Fibroblast of mammary gland (primary cell): ENCODE data around the gene EVA1C.

Experiments
- DNase-seq: peaks from one replicate; pipeline ENCODE4 v3.0.0-alpha.2; 2010; ENCODE audit warnings: low read depth
- H3K4me3 ChIP-seq: 2 replicates; pipeline ENCODE4 v1.5.1; 2011; ENCODE audit warnings: low read depth, mild to moderate bottlenecking, low read length, moderate library complexity; ENCODE audit not compliant: control insufficient read depth
- TF ChIP-seq, protein P1 (sequence below): conservative IDR thresholded peaks from 2 replicates; pipeline ENCODE4 v1.5.1; 2011; ENCODE audit warnings: low read depth, low read length, inconsistent platforms; ENCODE audit not compliant: control insufficient read depth, insufficient read depth

The EVA1C gene

DNA sequence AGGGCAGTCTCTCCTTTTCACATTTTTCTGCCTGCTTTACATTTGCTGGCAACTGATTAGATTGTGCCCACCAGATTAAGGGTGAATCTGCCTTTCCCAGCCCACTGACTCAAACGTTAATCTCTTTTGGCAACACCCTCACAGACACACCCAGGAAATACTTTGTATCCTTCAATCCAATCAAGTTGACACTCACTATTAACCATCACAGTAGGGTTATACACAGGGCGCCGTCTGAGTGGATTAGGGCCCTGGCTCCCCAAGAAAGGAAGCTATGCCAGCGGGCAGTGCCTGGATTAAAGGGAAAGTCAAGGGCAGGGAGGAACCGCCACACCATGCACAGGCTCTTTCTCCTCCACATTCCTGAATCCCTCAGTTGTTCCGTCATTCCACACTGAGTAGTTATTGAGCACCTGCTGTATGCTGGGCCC, 56.2 kb downstream of the EVA1C start:
- no peak overlapping the region for H3K4me3 ChIP-seq
- TF ChIP-seq, protein P1, sequence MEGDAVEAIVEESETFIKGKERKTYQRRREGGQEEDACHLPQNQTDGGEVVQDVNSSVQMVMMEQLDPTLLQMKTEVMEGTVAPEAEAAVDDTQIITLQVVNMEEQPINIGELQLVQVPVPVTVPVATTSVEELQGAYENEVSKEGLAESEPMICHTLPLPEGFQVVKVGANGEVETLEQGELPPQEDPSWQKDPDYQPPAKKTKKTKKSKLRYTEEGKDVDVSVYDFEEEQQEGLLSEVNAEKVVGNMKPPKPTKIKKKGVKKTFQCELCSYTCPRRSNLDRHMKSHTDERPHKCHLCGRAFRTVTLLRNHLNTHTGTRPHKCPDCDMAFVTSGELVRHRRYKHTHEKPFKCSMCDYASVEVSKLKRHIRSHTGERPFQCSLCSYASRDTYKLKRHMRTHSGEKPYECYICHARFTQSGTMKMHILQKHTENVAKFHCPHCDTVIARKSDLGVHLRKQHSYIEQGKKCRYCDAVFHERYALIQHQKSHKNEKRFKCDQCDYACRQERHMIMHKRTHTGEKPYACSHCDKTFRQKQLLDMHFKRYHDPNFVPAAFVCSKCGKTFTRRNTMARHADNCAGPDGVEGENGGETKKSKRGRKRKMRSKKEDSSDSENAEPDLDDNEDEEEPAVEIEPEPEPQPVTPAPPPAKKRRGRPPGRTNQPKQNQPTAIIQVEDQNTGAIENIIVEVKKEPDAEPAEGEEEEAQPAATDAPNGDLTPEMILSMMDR: no peak
- no peak for DNase-seq

DNA sequence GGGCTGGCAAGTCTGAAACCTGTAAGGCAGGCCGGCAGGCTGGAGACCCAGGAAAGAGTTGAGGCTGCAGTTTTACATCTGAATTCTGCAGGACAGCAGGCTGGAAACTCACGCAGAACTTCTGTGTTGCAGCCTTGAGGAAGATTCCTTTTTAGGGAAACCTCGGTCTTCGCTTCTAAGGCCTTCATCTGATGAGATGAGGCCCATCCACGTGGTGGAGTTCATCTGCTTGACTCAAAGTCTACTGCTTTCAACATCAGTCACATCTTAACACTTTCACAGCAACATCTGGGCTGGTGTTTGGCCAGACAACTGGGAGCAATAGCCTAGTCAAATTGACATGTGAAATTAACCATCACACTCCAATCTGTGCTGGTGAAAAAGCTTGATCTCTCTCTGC, 57.1 kb downstream of the EVA1C start:
- H3K4me3 ChIP-seq: no peak overlapping the region
- TF ChIP-seq, protein P1: no peak
- no peak for DNase-seq

DNA sequence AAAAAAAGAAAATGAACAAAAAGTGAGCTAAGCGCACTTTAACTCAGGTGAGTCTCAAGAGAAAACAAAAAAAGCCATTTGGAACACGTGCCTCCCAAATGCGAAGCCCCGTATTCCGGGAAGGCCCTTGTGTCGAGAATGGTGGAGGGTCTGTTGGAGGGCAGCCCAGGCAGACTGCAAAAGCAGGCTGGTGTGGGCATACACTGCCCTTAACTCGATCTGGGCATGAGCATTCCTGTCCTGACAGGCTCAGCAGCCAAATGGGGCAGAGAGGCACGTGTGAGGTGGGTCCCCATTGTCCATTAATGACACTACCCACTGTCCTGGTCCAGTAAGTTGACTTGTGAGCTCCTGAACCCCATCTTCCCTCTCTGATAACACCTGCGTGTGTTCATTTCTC, 57.7 kb downstream of the EVA1C start:
- no peak for DNase-seq
- H3K4me3 ChIP-seq: no peak overlapping the region
- TF ChIP-seq, protein P1: no peak

DNA sequence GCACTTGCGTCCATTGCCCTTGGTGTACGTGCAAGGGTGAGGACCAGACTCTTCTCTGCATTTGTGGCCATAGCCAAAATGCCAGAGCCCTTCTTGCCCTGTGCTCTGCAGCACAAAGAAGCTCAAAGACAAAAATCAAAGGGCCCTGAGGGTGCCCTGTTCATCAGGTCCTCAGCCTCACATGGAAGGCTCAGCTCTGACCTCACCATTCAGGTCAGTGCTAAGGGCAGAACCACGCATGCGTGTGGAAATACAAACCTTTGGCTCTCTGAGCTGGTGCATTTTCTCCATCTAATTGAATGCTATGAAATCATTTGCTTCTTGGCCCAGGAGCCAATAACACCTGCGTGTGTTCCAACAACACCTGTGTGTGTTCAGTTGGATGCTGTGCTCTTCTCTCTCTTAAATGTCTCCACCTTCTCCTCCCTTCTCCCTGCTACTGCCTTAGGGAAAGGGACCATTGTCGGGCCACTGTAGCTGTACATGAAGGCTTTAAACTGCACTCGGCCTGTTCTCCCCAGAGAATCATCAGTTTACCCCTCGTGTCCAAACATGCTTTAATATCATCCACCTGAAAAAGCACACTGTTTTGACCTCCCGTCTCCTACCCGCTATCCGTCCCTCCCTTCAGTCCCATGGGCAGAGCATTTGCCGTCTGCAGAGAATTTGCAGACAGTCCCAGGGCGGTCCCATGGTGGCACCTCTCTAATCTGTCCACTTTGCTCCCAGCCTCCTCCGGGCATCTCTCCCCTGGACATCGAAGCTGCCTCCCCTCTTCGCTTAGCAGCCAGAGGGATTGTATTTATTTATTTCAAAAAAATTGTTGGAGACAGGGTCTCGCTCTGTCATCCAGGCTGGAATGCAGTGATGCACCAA, 60.6 kb downstream of the EVA1C start:
- no peak overlapping the region for H3K4me3 ChIP-seq

DNA sequence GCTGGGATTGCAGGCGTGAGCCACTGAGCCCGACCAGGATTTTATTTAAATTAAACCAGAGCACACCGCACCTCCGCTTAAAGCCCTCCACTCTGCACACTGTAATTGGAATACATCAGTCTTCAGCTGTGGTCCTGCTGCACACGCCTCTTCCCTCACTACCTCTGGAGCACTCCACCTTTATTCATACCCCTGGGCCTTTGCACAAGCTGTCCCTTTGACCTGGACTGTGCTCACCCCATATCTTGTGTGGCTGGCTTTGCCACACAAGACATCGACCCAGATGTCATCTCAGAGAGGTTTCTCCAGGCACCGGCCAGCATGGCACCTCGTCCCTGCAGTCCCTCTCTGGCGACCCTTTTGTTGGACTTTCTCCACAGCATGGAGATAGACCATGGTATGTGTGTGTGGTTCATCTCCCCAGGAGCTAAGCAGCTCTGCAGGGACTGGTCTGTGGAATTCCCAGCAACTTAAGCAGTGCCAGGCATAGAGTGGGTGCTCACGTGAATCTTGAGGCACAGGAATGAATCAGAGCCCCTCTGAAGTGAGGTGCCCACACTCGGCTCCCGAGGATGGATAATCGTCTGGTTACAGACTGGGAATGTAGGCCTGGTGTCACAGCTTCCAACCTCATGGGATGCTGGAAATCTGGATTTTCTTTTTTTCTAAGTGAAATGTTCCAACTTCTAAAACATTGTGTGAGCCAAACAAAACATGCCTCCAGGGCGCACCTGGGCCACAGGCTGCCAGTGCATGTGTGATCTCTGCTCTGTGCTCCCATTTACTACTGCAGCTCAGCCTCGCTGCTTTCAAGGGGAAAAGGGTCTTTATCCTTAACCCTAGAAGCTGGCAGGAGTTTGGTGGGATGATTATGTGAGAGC, 61.9 kb downstream of the EVA1C start:
- H3K4me3 ChIP-seq: no peak overlapping the region
- TF ChIP-seq, protein P1: no peak
- DNase-seq: no peak

More for the DNA sequence above, 60.6 kb downstream of the EVA1C start:
- TF ChIP-seq, protein P1: no peak
- DNase-seq: no peak

DNA sequence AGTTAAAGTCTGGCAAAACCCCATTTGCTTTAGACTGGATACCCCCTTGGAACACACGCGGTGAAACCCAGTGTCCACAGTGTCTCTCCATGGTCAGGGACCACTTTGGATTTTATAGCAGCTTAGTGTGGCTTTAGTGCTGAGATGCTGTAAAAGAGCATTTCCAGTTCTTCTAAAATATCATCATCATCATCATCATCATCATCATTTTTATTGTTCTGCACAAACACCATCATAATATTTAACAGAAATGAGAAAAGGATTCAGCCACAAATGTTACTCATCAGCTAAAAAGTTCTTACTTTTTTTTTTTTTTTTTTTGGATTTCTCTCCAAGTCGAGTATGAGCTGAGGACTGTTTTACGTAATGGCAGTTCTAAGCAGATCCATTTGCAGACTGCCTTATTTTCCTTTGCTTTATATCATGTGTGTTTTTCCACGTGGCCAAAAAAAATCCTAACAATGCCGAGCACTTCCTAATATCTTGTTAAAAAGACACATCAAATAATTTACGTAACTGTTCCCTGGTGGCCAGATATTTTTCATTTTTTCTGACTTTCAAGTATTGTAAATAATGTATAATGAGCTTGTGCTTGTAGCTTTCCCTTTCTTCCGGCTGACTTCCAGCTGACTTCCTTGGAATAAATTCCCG, 62.8 kb downstream of the EVA1C start:
- no peak overlapping the region for H3K4me3 ChIP-seq
- TF ChIP-seq, protein P1: no peak
- DNase-seq: peak; percentile 64
